ENCODE data around the gene BST2.

BST2 gene

DNA sequence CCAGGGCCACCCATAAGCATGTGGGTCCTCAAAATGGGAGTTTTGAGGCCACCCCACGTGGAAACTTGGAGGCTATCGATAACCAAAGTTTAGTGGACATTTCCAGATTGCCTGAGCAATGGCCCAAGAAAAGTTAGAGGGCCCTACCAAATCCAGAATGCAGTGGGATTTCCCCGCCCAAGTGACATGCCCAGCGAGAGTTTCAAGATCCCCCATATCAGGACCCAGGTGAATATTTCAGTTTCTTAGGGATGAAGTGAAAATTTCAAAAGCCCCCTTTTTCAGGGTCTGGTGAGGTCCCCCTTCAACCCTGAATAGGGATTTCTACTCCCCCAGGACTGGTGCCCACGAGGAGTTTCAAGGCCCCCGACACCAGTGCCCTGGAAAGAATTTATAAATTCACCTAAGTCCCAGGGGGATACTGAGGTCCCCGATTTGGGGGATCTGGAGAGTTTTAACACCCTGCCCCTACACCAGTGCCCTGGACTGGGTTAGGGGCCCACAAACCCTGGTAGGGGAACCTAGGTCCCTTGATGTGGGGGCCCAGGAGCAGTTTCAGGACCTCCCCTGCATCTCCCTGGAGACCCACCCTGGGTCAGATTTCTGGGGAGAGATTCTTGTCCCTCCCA lies 695 bp downstream of the BST2 start:
- TF ChIP-seq, protein P1, sequence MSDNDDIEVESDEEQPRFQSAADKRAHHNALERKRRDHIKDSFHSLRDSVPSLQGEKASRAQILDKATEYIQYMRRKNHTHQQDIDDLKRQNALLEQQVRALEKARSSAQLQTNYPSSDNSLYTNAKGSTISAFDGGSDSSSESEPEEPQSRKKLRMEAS (IDR thresholded peaks at IDR 0.05), result no peak
- TF ChIP-seq REST (IDR thresholded peaks at IDR 0.05; ENCODE audit: low read depth) (no peak), FOXM1 (IDR thresholded peaks at IDR 0.05; ENCODE audit: borderline replicate concordance, low read depth) (no peak), RAD21 (IDR thresholded peaks at IDR 0.05; ENCODE audit: low read depth) (no peak), NFIC (IDR thresholded peaks at IDR 0.05) (no peak), CREB1 (IDR thresholded peaks at IDR 0.05; ENCODE audit: low read depth) (no peak), CEBPB (IDR thresholded peaks at IDR 0.05) (no peak), TCF12 (IDR thresholded peaks at IDR 0.05; ENCODE audit: low read depth) (no peak), TEAD4 (IDR thresholded peaks at IDR 0.05) (no peak), USF1 (IDR thresholded peaks at IDR 0.05) (no peak), EGR1 (IDR thresholded peaks at IDR 0.05) (no peak), TAF1 (IDR thresholded peaks at IDR 0.05; ENCODE audit: low read depth) (no peak), YY1 (IDR thresholded peaks at IDR 0.05; ENCODE audit: low read depth) (no peak), EP300 (IDR thresholded peaks at IDR 0.05; ENCODE audit: borderline replicate concordance) (no peak)

GRCh38 chr19:17404015-17404414 lies 1.4 kb downstream of the BST2 start:
- TF ChIP-seq, protein P1 (IDR thresholded peaks at IDR 0.05), result no peak
- TF ChIP-seq FOXM1 (IDR thresholded peaks at IDR 0.05; ENCODE audit: borderline replicate concordance, low read depth) (no peak), CREB1 (IDR thresholded peaks at IDR 0.05; ENCODE audit: low read depth) (no peak), RAD21 (IDR thresholded peaks at IDR 0.05; ENCODE audit: low read depth) (no peak), TCF12 (IDR thresholded peaks at IDR 0.05; ENCODE audit: low read depth) (no peak), USF1 (IDR thresholded peaks at IDR 0.05) (no peak), TAF1 (IDR thresholded peaks at IDR 0.05; ENCODE audit: low read depth) (no peak), YY1 (IDR thresholded peaks at IDR 0.05; ENCODE audit: low read depth) (no peak), ZBTB7A (IDR thresholded peaks at IDR 0.05; ENCODE audit: low read depth) (no peak), TEAD4 (IDR thresholded peaks at IDR 0.05) (no peak), EP300 (IDR thresholded peaks at IDR 0.05; ENCODE audit: borderline replicate concordance) (no peak), NFIC (IDR thresholded peaks at IDR 0.05) (no peak), REST (IDR thresholded peaks at IDR 0.05; ENCODE audit: low read depth) (no peak), EGR1 (IDR thresholded peaks at IDR 0.05) (no peak), CEBPB (IDR thresholded peaks at IDR 0.05) (no peak)

GRCh38 chr19:17402982-17403855 lies 2.2 kb downstream of the BST2 start:
- TF ChIP-seq CREB1 (IDR thresholded peaks at IDR 0.05; ENCODE audit: low read depth) (no peak), YY1 (IDR thresholded peaks at IDR 0.05; ENCODE audit: low read depth) (no peak), NFIC (IDR thresholded peaks at IDR 0.05) (no peak), EGR1 (IDR thresholded peaks at IDR 0.05) (no peak), USF1 (IDR thresholded peaks at IDR 0.05) (no peak), TAF1 (IDR thresholded peaks at IDR 0.05; ENCODE audit: low read depth) (no peak), FOXM1 (IDR thresholded peaks at IDR 0.05; ENCODE audit: borderline replicate concordance, low read depth) (no peak), ZBTB7A (IDR thresholded peaks at IDR 0.05; ENCODE audit: low read depth) (no peak), TCF12 (IDR thresholded peaks at IDR 0.05; ENCODE audit: low read depth) (no peak), EP300 (IDR thresholded peaks at IDR 0.05; ENCODE audit: borderline replicate concordance) (no peak), CEBPB (IDR thresholded peaks at IDR 0.05) (no peak), TEAD4 (IDR thresholded peaks at IDR 0.05) (no peak), REST (IDR thresholded peaks at IDR 0.05; ENCODE audit: low read depth) (no peak), RAD21 (IDR thresholded peaks at IDR 0.05; ENCODE audit: low read depth) (no peak)
- TF ChIP-seq, protein P1 (IDR thresholded peaks at IDR 0.05), result no peak
